NB4 (cell line): ENCODE measurements around the gene OR2T4.

ENCODE experiments used
- DNase-seq: peaks from one replicate; pipeline ENCODE4 v3.0.0; 2010; ENCODE audit warnings: low read depth
- H3K4me3 ChIP-seq: one replicate; pipeline ENCODE4 v1.5.1; 2011; ENCODE audit warnings: mild to moderate bottlenecking, low read depth, low read length, moderate library complexity
- CTCF ChIP-seq: IDR thresholded peaks from one replicate; pipeline ENCODE4 v1.5.1; 2012; ENCODE audit warnings: low read depth, low read length
- MAX ChIP-seq: IDR thresholded peaks from 2 replicates; pipeline ENCODE4 v1.6.1; 2011; ENCODE audit warnings: low read depth, low read length
- MYC ChIP-seq: IDR thresholded peaks from 2 replicates; pipeline ENCODE4 v1.6.1; 2011; ENCODE audit warnings: low read depth, low read length
- POLR2A ChIP-seq: IDR thresholded peaks from 2 replicates; pipeline ENCODE4 v1.6.1; 2011; ENCODE audit warnings: mild to moderate bottlenecking; ENCODE audit not compliant: insufficient read length; ENCODE audit errors: extremely low read depth

Gene OR2T4

GRCh38 chr1:248359415-248359814 lies 2.0 kb upstream of the OR2T4 start:
- DNase-seq = no peak
- H3K4me3 ChIP-seq = no peak overlapping the region
- TF ChIP-seq MYC = no peak
- TF ChIP-seq CTCF = no peak
- TF ChIP-seq POLR2A = no peak
- TF ChIP-seq MAX = no peak

GRCh38 chr1:248366609-248367008 lies 5.1 kb downstream of the OR2T4 start:
- no peak overlapping the region for H3K4me3 ChIP-seq
- no peak for DNase-seq
- no peak for TF ChIP-seq MAX
- TF ChIP-seq CTCF = no peak
- TF ChIP-seq MYC = no peak
- TF ChIP-seq POLR2A = no peak

GRCh38 chr1:248372394-248372793 lies 10.9 kb downstream of the OR2T4 start:
- DNase-seq = no peak

GRCh38 chr1:248373761-248374160 lies 12.3 kb downstream of the OR2T4 start:
- DNase-seq = no peak
- TF ChIP-seq CTCF (no peak), MYC (no peak), MAX (no peak), POLR2A (no peak)
- H3K4me3 ChIP-seq = no peak overlapping the region

More at GRCh38 chr1:248372394-248372793, 10.9 kb downstream of the OR2T4 start:
- no peak overlapping the region for H3K4me3 ChIP-seq
- no peak for TF ChIP-seq MYC
- TF ChIP-seq POLR2A = no peak
- TF ChIP-seq CTCF = no peak
- no peak for TF ChIP-seq MAX

- H3K4me3 ChIP-seq = no peak within 1 kb of the TSS
- TF ChIP-seq CTCF (no peak), MAX (no peak), MYC (no peak), POLR2A (no peak)
- no peak for DNase-seq
Measured at GRCh38 chr1:248375446-248375845, 14.0 kb downstream of the OR2T4 start, which contains the start of gene OR2T6. OR2T6 (plus strand) TSS chr1:248375746; CDS start chr1:248387609, 11,863 bp downstream.

- DNase-seq = no peak
- TF ChIP-seq POLR2A = no peak
- TF ChIP-seq CTCF = no peak
- TF ChIP-seq MYC = no peak
- no peak for TF ChIP-seq MAX
- no peak overlapping the region for H3K4me3 ChIP-seq
Measured at GRCh38 chr1:248376916-248377315, 15.5 kb downstream of the OR2T4 start.
